Kidney epithelial cell (primary cell): ENCODE results near the gene DHRS2. TPM values are rescaled to one million over a fixed set of nuclear protein-coding genes. Genes with fewer than 3 reads are reported as not detected.

Source experiments
- DNase-seq: peaks from one replicate; pipeline ENCODE4 v3.0.0-alpha.2; 2010; ENCODE audit warnings: low read depth
- H3K27me3 ChIP-seq: 2 replicates; pipeline ENCODE4 v1.6.0; 2011; ENCODE audit warnings: low read length; ENCODE audit not compliant: control insufficient read depth, insufficient read depth
- H3K36me3 ChIP-seq: 2 replicates; pipeline ENCODE4 v1.5.1; 2011; ENCODE audit warnings: low read length; ENCODE audit not compliant: control insufficient read depth, insufficient read depth
- H3K4me3 ChIP-seq: 2 replicates; pipeline ENCODE4 v1.5.1; 2011; ENCODE audit warnings: low read depth, mild to moderate bottlenecking, control low read depth, low read length
- CTCF ChIP-seq: IDR thresholded peaks from 2 replicates; pipeline ENCODE4 v1.5.1; 2011; ENCODE audit warnings: mild to moderate bottlenecking, moderate library complexity, low read length, control low read depth, inconsistent platforms; ENCODE audit not compliant: insufficient read depth, poor library complexity, severe bottlenecking
- total RNA-seq: library from RNA; depleted of rRNA; stranded (reverse); fragments of >200 nt; gene quantifications from 2 replicates; pipeline ENCODE4 v1.2.3, GENCODE V29; 2015

DHRS2 gene
- total RNA-seq, 1 donor from 2014 or later: 3.6 TPM

- no peak for TF ChIP-seq CTCF
Measured at GRCh38 chr14:23643533-23644194, 7.5 kb downstream of the DHRS2 start.

GRCh38 chr14:23644195-23644918 is 8.2 kb downstream of the DHRS2 start:
- Histone ChIP-seq H3K27me3 (no peaks in the 10 kb centered on the region), H3K36me3 (no peaks in the 10 kb centered on the region), H3K4me3 (no peak overlapping the region)
- DNase-seq: no peak
- TF ChIP-seq CTCF: no peak

More at GRCh38 chr14:23643533-23644194, 7.5 kb downstream of the DHRS2 start:
- Histone ChIP-seq H3K36me3 (no peaks in the 10 kb centered on the region), H3K27me3 (no peaks in the 10 kb centered on the region), H3K4me3 (no peak overlapping the region)
- no peak for DNase-seq

DNA sequence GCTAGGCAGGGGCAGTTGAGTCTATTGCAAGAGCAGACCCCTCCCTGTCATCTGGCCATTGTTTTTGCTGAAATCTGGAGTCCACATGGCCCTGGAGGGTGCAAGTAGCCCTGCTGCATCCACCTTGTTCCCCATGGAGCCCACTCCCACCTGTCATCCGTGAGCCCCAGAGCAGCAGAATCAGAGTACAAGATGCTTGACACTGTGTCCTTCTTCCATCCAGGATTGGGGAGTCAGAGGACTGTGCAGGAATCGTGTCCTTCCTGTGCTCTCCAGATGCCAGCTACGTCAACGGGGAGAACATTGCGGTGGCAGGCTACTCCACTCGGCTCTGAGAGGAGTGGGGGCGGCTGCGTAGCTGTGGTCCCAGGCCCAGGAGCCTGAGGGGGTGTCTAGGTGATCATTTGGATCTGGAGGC is 8.8 kb downstream of the DHRS2 start:
- no peak for DNase-seq
- Histone ChIP-seq H3K36me3 (no peaks in the 10 kb centered on the region), H3K4me3 (no peak overlapping the region), H3K27me3 (no peaks in the 10 kb centered on the region)
- TF ChIP-seq CTCF: no peak

- Histone ChIP-seq H3K27me3 (no peaks in the 10 kb centered on the region), H3K4me3 (no peak overlapping the region), H3K36me3 (no peaks in the 10 kb centered on the region)
- no peak for DNase-seq
- no peak for TF ChIP-seq CTCF
Measured at GRCh38 chr14:23645504-23645811, 9.3 kb downstream of the DHRS2 start.

GRCh38 chr14:23645812-23646647 is 9.9 kb downstream of the DHRS2 start:
- DNase-seq: no peak
- no peak for TF ChIP-seq CTCF
- no peaks in the 10 kb centered on the region for H3K36me3 ChIP-seq
- H3K4me3 ChIP-seq: no peak overlapping the region
- H3K27me3 ChIP-seq: no peaks in the 10 kb centered on the region
